ENCODE results near the gene BLTP2. TPM values are rescaled to one million over a fixed set of nuclear protein-coding genes. Genes with fewer than 3 reads are reported as not detected.

The BLTP2 gene
- total and polyA plus RNA-seq, 8 donors: 22.4 to 78.9 (median 51.2) TPM

- Histone ChIP-seq H3K36me3 (peaks cover 12 to 95% (median 75%) of the 10 kb centered on the region in 3 donors), H3K4me3 (no peak overlapping the region), H3K9me3 (no peaks in the 10 kb centered on the region), H3K27ac (no peak overlapping the region), H3K27me3 (no peaks in the 10 kb centered on the region), H3K4me1 (no peaks in the 10 kb centered on the region)
- DNase-seq (no peak), ATAC-seq (no peak), FAIRE-seq (no peak)
- WGBS, 2 donors: 88 to 94% methylated on average over 5 of the region's 5 CpGs
- intact Hi-C loops (cut with DNase I): no loop called here
- TF ChIP-seq, protein P1, sequence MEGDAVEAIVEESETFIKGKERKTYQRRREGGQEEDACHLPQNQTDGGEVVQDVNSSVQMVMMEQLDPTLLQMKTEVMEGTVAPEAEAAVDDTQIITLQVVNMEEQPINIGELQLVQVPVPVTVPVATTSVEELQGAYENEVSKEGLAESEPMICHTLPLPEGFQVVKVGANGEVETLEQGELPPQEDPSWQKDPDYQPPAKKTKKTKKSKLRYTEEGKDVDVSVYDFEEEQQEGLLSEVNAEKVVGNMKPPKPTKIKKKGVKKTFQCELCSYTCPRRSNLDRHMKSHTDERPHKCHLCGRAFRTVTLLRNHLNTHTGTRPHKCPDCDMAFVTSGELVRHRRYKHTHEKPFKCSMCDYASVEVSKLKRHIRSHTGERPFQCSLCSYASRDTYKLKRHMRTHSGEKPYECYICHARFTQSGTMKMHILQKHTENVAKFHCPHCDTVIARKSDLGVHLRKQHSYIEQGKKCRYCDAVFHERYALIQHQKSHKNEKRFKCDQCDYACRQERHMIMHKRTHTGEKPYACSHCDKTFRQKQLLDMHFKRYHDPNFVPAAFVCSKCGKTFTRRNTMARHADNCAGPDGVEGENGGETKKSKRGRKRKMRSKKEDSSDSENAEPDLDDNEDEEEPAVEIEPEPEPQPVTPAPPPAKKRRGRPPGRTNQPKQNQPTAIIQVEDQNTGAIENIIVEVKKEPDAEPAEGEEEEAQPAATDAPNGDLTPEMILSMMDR (IDR thresholded peaks at IDR 0.05): no peak
Observed at GRCh38 chr17:28685366-28685765, 40.4 kb upstream of the BLTP2 start.

DNA sequence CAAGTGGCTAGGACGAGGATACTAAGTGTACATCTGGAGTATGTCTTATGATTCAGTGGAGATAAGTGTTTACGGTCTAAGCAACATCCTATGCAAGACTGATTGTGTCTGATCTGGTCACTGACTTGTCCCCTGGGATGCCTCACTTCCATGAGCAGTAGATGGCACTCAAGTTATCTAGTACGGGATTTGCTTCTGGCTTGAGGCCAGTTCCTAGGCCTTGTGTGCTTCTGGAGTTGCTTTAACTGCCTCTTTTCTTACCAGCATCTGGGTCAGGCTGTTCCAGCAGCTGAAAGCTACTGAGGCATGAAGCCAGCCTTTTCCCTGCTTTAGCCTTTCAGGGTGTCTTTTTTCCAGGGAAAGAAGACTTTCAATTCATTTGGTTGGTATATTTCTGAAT lies 40.0 kb upstream of the BLTP2 start:
- Histone ChIP-seq H3K27me3 (no peaks in the 10 kb centered on the region), H3K4me3 (no peak overlapping the region), H3K4me1 (no peaks in the 10 kb centered on the region), H3K36me3 (peaks cover 12 to 91% (median 73%) of the 10 kb centered on the region in 3 donors), H3K9me3 (no peaks in the 10 kb centered on the region), H3K27ac (no peak overlapping the region)
- TF ChIP-seq, protein P1 (IDR thresholded peaks at IDR 0.05): no peak
- ATAC-seq: peak in 3 of 4 donors; percentile 20 to 62 (median 38)
- FAIRE-seq: no peak
- no peak for DNase-seq
- 52 to 61% methylated on average over 3 of the region's 3 CpGs for WGBS, 2 donors
- intact Hi-C loops (cut with DNase I): no loop called here

GRCh38 chr17:28682655-28683054 lies 37.7 kb upstream of the BLTP2 start:
- ATAC-seq: no peak
- Histone ChIP-seq H3K4me3 (no peak overlapping the region), H3K4me1 (no peaks in the 10 kb centered on the region), H3K27me3 (no peaks in the 10 kb centered on the region), H3K9me3 (no peaks in the 10 kb centered on the region), H3K36me3 (peaks cover 15 to 89% (median 75%) of the 10 kb centered on the region in 3 donors), H3K27ac (no peak overlapping the region)
- DNase-seq: no peak
- TF ChIP-seq, protein P1 (IDR thresholded peaks at IDR 0.05): no peak
- WGBS, 2 donors: 78 to 81% methylated on average over 11 of the region's 11 CpGs
- FAIRE-seq: no peak
- intact Hi-C loops (cut with DNase I): no loop called here

DNA sequence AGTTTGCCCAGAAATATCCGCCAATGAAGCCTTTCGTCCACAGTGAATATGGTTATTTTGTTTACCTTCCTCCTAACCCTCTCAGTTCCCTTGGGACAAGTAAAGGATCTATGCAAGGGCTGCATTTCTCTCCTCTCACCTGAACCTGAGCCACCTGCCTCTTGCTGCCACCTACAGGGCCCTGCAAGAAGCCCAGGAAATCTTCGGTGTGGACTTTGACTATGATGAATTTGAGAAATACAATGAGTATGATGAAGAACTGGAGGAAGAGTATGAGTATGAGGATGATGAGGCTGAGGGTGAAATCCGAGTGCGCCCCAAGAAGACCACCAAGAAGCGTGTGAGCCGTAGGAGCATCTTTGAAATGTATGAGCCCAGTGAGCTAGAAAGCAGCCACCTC lies 31.0 kb upstream of the BLTP2 start:
- WGBS, 2 donors: 79 to 82% methylated on average over 7 of the region's 7 CpGs
- FAIRE-seq (no peak), ATAC-seq (peak in 3 of 4 donors; percentile 40 to 64 (median 44)), DNase-seq (no peak)
- no peak overlapping the region for H3K4me3 ChIP-seq
- intact Hi-C loops (cut with DNase I): no loop called here
- no peak overlapping the region for H3K27ac ChIP-seq
- TF ChIP-seq, protein P1 (IDR thresholded peaks at IDR 0.05): no peak
- H3K27me3 ChIP-seq: no peaks in the 10 kb centered on the region
- no peaks in the 10 kb centered on the region for H3K4me1 ChIP-seq
- peaks cover 9 to 91% (median 63%) of the 10 kb centered on the region in 3 donors for H3K36me3 ChIP-seq
- no peaks in the 10 kb centered on the region for H3K9me3 ChIP-seq

- H3K9me3 ChIP-seq: no peaks in the 10 kb centered on the region
- TF ChIP-seq, protein P1 (IDR thresholded peaks at IDR 0.05): no peak
- no peak for FAIRE-seq
- no peaks in the 10 kb centered on the region for H3K27me3 ChIP-seq
- no peak for DNase-seq
- H3K36me3 ChIP-seq: peaks cover 9 to 93% (median 61%) of the 10 kb centered on the region in 3 donors
- 89 to 94% methylated on average over 3 of the region's 3 CpGs for WGBS, 2 donors
- no peak for ATAC-seq
- no peak overlapping the region for H3K4me3 ChIP-seq
- intact Hi-C loops (cut with DNase I): no loop called here
- H3K27ac ChIP-seq: no peak overlapping the region
- H3K4me1 ChIP-seq: no peaks in the 10 kb centered on the region
Observed at GRCh38 chr17:28675490-28675889, 30.5 kb upstream of the BLTP2 start.

Measured in pancreas (tissue), 10 donors.